Rectal smooth muscle tissue (tissue), 1 donor: Measurements from ENCODE around the gene MYL5.
A peak's percentile ranks its signal among the peaks of the same experiment; 100 is the strongest.

Experiments
- H3K27ac ChIP-seq: one replicate; pipeline ENCODE4 v1.7.0; 2013; ENCODE audit warnings: low read depth, low read length, inconsistent platforms
- H3K27me3 ChIP-seq: one replicate; pipeline ENCODE4 v1.7.0; 2013; ENCODE audit warnings: low read length; ENCODE audit not compliant: control insufficient read depth, insufficient read depth
- H3K36me3 ChIP-seq: one replicate; pipeline ENCODE4 v1.7.0; 2013; ENCODE audit warnings: low read length; ENCODE audit not compliant: control insufficient read depth, insufficient read depth
- H3K4me1 ChIP-seq: one replicate; pipeline ENCODE4 v1.7.0; 2013; ENCODE audit warnings: low read length; ENCODE audit not compliant: control insufficient read depth, insufficient read depth
- H3K4me3 ChIP-seq: one replicate; pipeline ENCODE4 v1.7.0; 2013; ENCODE audit warnings: low read length
- H3K9ac ChIP-seq: one replicate; pipeline ENCODE4 v1.7.0; 2013; ENCODE audit warnings: low read length

MYL5 gene

DNA sequence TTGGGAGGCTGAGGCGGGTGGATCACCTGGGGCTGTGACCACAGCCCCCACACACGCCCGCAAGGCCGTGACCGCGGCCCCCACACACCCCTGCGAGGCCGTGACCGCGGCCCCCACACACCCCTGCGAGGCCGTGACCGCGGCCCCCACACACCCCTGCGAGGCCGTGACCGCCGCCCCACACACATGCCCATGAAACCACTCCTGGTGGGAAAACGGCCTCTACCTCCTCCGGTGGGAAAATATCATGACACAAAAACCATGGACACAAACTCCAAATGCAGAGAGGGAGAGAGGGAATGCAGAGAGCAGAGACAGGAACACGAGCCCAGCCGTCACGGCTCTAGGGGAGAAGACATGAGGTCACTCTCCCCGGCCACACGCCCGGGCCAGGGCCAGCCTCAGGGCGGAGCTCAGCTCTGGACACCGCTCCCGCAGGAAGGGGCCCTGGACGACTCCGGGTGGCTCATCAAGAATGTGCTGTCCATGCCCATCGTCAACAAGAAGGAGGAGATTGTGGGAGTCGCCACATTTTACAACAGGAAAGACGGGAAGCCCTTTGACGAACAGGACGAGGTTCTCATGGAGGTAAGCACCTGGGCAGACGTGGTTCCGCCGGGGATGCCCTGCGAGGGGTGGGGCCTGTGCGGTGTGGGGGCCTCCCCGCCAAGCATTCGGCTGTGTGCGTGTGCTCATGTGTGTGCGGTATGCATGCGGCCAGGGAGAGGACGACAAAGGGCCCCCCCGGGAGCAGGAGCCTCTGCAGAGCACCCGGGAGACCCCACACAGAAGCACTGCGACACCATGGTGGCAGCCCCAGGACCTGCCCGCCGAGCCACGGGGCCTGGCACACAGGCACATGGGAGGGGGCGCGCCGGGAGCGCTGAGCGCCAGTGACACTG is 17.7 kb upstream of the MYL5 start:
- Histone ChIP-seq H3K27me3 (no peaks in the 10 kb centered on the region), H3K4me1 (no peaks in the 10 kb centered on the region), H3K4me3 (no peak overlapping the region), H3K36me3 (no peaks in the 10 kb centered on the region), H3K27ac (no peak overlapping the region), H3K9ac (no peak overlapping the region)

DNA sequence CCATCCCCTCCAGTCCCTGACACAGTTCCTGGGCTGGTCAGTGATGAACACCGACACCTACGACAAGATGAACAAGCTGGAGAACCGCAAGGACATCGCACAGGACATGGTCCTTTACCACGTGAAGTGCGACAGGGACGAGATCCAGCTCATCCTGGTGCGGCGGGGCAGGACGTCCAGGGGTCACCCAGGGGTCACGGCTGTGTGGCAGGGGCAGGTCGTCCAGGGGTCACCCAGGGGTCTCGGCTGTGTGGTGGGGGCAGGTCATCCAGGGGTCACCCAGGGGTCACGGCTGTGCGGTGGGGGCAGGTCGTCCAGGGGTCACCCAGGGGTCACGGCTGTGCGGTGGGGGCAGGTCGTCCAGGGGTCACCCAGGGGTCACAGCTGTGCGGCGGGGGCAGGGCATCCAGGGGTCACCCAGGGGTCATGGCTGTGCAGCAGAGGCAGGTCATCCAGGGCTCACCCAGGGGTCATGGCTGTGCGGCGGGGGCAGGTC is 17.0 kb upstream of the MYL5 start:
- no peak overlapping the region for H3K27ac ChIP-seq
- H3K36me3 ChIP-seq = no peaks in the 10 kb centered on the region

GRCh38 chr4:657834-658667 is 16.3 kb upstream of the MYL5 start:
- Histone ChIP-seq H3K27me3 (no peaks in the 10 kb centered on the region), H3K4me3 (no peak overlapping the region), H3K9ac (no peak overlapping the region), H3K27ac (no peak overlapping the region), H3K4me1 (no peaks in the 10 kb centered on the region), H3K36me3 (no peaks in the 10 kb centered on the region)

More for the DNA sequence above, 17.0 kb upstream of the MYL5 start:
- H3K4me1 ChIP-seq = no peaks in the 10 kb centered on the region
- no peak overlapping the region for H3K4me3 ChIP-seq
- no peak overlapping the region for H3K9ac ChIP-seq
- no peaks in the 10 kb centered on the region for H3K27me3 ChIP-seq

DNA sequence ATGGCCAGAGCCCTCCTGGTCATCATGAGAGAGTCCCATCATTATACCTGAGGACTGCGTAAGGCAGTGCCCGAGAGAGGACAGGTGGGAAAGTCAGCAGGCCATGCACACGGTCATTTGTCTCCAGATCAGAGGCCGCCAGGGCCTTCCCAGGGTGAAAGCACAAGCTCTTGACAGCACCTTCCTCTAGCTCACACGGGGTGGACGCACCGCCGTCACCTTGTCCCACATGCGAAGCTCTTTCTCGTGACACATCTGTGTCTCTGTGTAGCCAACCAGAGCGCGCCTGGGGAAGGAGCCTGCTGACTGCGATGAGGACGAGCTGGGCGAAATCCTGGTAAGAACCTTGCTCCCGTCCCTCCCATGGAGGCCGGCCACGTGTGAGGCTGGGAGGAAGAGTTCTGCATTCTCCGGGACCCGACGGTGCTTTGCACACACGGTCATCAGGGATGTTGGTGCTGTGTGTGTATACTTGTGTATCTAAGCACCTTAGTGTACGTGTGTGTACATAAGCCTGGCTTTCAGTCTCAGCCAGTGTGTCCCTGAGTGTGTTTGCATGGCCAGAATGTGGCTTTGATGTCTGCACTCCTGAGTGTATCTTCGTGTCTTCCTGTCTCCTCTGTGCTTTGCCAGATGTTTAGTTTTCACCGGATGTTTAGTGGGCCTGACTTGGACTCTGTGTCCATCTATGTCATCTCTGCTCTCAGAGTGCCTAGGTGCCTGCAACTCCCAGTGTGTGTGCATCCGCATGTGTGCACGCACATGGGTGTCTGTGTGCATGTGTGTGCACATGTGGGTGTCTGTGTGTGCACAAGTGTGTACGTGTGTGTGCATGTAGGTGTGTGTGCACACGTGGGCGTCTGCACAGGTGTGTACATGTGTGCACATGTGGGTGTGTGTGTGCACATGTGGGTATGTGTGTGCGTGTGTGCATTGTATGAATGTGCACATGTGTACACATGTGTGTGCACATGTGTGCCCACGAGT is 15.4 kb upstream of the MYL5 start:
- no peak overlapping the region for H3K27ac ChIP-seq
- no peaks in the 10 kb centered on the region for H3K36me3 ChIP-seq

GRCh38 chr4:659851-660250 is 14.5 kb upstream of the MYL5 start:
- Histone ChIP-seq H3K9ac (no peak overlapping the region), H3K4me3 (no peak overlapping the region), H3K27me3 (no peaks in the 10 kb centered on the region), H3K4me1 (no peaks in the 10 kb centered on the region), H3K36me3 (no peaks in the 10 kb centered on the region), H3K27ac (no peak overlapping the region)

More for the DNA sequence above, 15.4 kb upstream of the MYL5 start:
- Histone ChIP-seq H3K4me3 (no peak overlapping the region), H3K27me3 (no peaks in the 10 kb centered on the region), H3K4me1 (no peaks in the 10 kb centered on the region), H3K9ac (no peak overlapping the region)

GRCh38 chr4:660401-660800 is 13.9 kb upstream of the MYL5 start:
- H3K36me3 ChIP-seq = no peaks in the 10 kb centered on the region
- no peak overlapping the region for H3K9ac ChIP-seq
- H3K27ac ChIP-seq = no peak overlapping the region
- no peak overlapping the region for H3K4me3 ChIP-seq
- no peaks in the 10 kb centered on the region for H3K27me3 ChIP-seq
- H3K4me1 ChIP-seq = no peaks in the 10 kb centered on the region

DNA sequence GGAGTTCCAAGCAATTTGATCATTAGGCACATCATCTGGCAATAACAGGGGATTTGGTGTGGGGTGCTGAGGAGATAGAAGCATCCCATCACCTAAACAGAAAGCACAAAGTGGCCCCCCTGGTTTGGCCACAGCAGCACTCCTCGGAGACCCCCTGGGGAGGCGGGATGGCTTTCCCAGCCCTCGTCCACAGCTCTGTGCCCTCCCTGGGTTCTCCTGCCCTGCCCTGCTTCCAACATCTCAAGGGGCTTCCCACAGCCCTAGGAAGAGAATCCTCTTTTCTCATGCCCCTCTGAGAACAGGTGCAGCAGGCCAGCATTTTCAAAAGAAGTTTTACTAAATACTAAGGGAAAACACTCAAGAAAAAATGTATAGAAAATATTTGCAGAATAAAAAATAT is 13.1 kb upstream of the MYL5 start:
- Histone ChIP-seq H3K9ac (no peak overlapping the region), H3K4me3 (no peak overlapping the region), H3K27me3 (no peaks in the 10 kb centered on the region), H3K4me1 (no peaks in the 10 kb centered on the region), H3K27ac (no peak overlapping the region), H3K36me3 (no peaks in the 10 kb centered on the region)

DNA sequence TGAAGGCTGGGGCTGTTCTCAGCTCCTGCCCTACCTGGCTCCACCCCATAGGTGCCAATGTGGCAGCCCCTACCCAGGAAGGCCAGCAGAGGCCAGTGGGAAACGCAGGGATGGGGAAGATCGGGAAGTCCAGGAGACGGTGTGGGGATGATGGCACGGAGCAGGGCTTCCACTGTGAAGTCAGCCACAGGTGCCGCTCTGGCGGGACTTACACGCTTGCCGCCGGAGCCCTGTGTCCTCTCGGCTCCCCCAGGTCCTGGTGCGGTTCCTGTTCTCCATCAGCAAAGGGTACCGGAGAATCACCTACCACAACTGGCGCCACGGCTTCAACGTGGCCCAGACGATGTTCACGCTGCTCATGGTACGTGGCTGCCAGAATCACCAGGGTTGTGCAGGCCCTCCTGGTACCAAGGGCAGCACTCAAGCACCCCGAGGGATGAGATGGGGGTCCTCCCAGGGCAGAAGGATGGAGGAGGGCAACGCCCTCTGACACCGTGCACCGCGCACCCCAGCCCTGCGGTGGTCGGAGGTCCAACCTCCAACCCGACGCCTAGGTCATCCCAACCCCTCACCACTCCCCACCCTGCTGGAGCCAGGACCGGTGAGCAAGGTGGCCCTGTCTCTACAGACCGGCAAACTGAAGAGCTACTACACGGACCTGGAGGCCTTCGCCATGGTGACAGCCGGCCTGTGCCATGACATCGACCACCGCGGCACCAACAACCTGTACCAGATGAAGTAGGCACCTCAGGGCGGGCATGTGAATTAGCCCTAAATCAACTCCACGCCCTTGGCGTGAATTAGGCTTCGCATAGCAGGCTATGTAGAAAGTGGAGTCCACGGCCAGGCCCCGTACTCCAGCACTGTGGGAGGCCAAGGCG is 12.2 kb upstream of the MYL5 start:
- Histone ChIP-seq H3K4me1 (no peaks in the 10 kb centered on the region), H3K27ac (no peak overlapping the region), H3K9ac (no peak overlapping the region), H3K36me3 (no peaks in the 10 kb centered on the region), H3K4me3 (no peak overlapping the region), H3K27me3 (no peaks in the 10 kb centered on the region)

- Histone ChIP-seq H3K27me3 (no peaks in the 10 kb centered on the region), H3K27ac (no peak overlapping the region), H3K4me1 (no peaks in the 10 kb centered on the region), H3K9ac (no peak overlapping the region), H3K4me3 (peak overlapping the region; percentile 66), H3K36me3 (no peaks in the 10 kb centered on the region)
Measured at GRCh38 chr4:663046-663437, 11.3 kb upstream of the MYL5 start.

- peak overlapping the region; percentile 56 for H3K9ac ChIP-seq
- no peaks in the 10 kb centered on the region for H3K4me1 ChIP-seq
- H3K27me3 ChIP-seq = no peaks in the 10 kb centered on the region
- no peak overlapping the region for H3K27ac ChIP-seq
- H3K4me3 ChIP-seq = peak overlapping the region; percentile 66
- H3K36me3 ChIP-seq = no peaks in the 10 kb centered on the region
Measured at GRCh38 chr4:663438-664428, 10.6 kb upstream of the MYL5 start.
